Brain microvascular endothelial cell (primary cell): ENCODE measurements around the gene MAPK4.
"Not testable (repeated sequence)": the region's sequence is repeated elsewhere in the genome, so short reads cannot be mapped to it uniquely, and the experiment has no call there.

Source experiments
- DNase-seq: peaks from one replicate; pipeline ENCODE4 v3.0.0-alpha.2; 2020
- H3K27ac ChIP-seq: fragments of 250-450 bp; sonication (Bioruptor Pico); 2 replicates; pipeline ENCODE4 v1.5.1; 2020; ENCODE audit warnings: mild to moderate bottlenecking, moderate library complexity
- H3K27me3 ChIP-seq: fragments of 250-450 bp; sonication (Bioruptor Pico); replicated peaks from 2 replicates; pipeline ENCODE4 v1.5.1; 2020; ENCODE audit warnings: mild to moderate bottlenecking
- H3K36me3 ChIP-seq: fragments of 250-450 bp; sonication (Bioruptor Pico); replicated peaks from 2 replicates; pipeline ENCODE4 v1.5.1; 2020; ENCODE audit warnings: mild to moderate bottlenecking
- H3K4me3 ChIP-seq: 2 replicates; pipeline ENCODE4 v1.5.1; 2011; ENCODE audit warnings: low read depth, mild to moderate bottlenecking, control low read depth, low read length, moderate library complexity
- CTCF ChIP-seq: IDR thresholded peaks from 2 replicates; pipeline ENCODE4 v1.5.1; 2011; ENCODE audit warnings: low read depth, mild to moderate bottlenecking, moderate library complexity, low read length, control low read depth, inconsistent platforms; ENCODE audit errors: missing control alignments
- in situ Hi-C: cut with HindIII; loops from 2 replicates; pipeline ENCODE4 v1.10.0; 2017; ENCODE audit warnings: low sequenced_read_pairs, low pct_ligation_motif_present

MAPK4 gene

GRCh38 chr18:50706199-50706598, 146.3 kb downstream of the MAPK4 start:
- H3K4me3 ChIP-seq: no peak overlapping the region
- no peak overlapping the region for H3K27ac ChIP-seq
- no peak for DNase-seq
- TF ChIP-seq CTCF: no peak
- in situ Hi-C loops: no loop called here
- H3K27me3 ChIP-seq: no peaks in the 10 kb centered on the region
- H3K36me3 ChIP-seq: no peaks in the 10 kb centered on the region

GRCh38 chr18:50706651-50707050, 146.8 kb downstream of the MAPK4 start:
- no peak overlapping the region for H3K27ac ChIP-seq
- DNase-seq: no peak
- H3K27me3 ChIP-seq: no peaks in the 10 kb centered on the region
- H3K4me3 ChIP-seq: no peak overlapping the region
- in situ Hi-C loops: no loop called here
- no peak for TF ChIP-seq CTCF
- H3K36me3 ChIP-seq: no peaks in the 10 kb centered on the region

GRCh38 chr18:50707297-50707696, 147.4 kb downstream of the MAPK4 start:
- H3K27ac ChIP-seq, H3K27me3 ChIP-seq, DNase-seq, H3K4me3 ChIP-seq, H3K36me3 ChIP-seq, in situ Hi-C loops: not testable (repeated sequence)

- no peak for DNase-seq
- Histone ChIP-seq H3K36me3 (no peaks in the 10 kb centered on the region), H3K4me3 (no peak overlapping the region), H3K27ac (no peak overlapping the region), H3K27me3 (no peaks in the 10 kb centered on the region)
- no peak for TF ChIP-seq CTCF
- in situ Hi-C loops: no loop called here
These were observed 148.1 kb downstream of the MAPK4 start for GRCh38 chr18:50707855-50708469.

GRCh38 chr18:50709193-50709592, 149.3 kb downstream of the MAPK4 start:
- no peaks in the 10 kb centered on the region for H3K36me3 ChIP-seq
- H3K4me3 ChIP-seq: no peak overlapping the region
- H3K27me3 ChIP-seq: no peaks in the 10 kb centered on the region
- no peak for TF ChIP-seq CTCF
- in situ Hi-C loops: no loop called here
- DNase-seq: no peak
- no peak overlapping the region for H3K27ac ChIP-seq

- in situ Hi-C loops: no loop called here
- H3K27ac ChIP-seq: no peak overlapping the region
- H3K27me3 ChIP-seq: no peaks in the 10 kb centered on the region
- no peak for TF ChIP-seq CTCF
- no peak overlapping the region for H3K4me3 ChIP-seq
- no peak for DNase-seq
- no peaks in the 10 kb centered on the region for H3K36me3 ChIP-seq
These were observed 151.5 kb downstream of the MAPK4 start for GRCh38 chr18:50711386-50711785.
